Activated T-cell treated with anti-CD3 and anti-CD28 coated beads for 24 hours (primary cell): ENCODE data around the gene PRMT1.
A peak's percentile ranks its signal among the peaks of the same experiment; 100 is the strongest.
"Not testable (repeated sequence)": the region's sequence is repeated elsewhere in the genome, so short reads cannot be mapped to it uniquely, and the experiment has no call there.

Experiments
- DNase-seq: peaks from one replicate; pipeline ENCODE4 v3.0.0-alpha.2; 2020; ENCODE audit warnings: low read depth

Gene PRMT1

GRCh38 chr19:49677231-49677900, at the start of gene PRMT1:
TSS of gene PRMT1 (plus strand) at chr19:49677271. CDS start at chr19:49677281, 10 bp downstream.
- DNase-seq, result no peak

GRCh38 chr19:49629659-49630058, 47.4 kb upstream of the PRMT1 start:
- no peak for DNase-seq

- DNase-seq, result no peak
Measured at GRCh38 chr19:49631014-49631588, 46.0 kb upstream of the PRMT1 start.

- no peak for DNase-seq
Measured at GRCh38 chr19:49631610-49632192, 45.4 kb upstream of the PRMT1 start.

- no peak for DNase-seq
Measured at GRCh38 chr19:49632576-49632975, 44.5 kb upstream of the PRMT1 start.

GRCh38 chr19:49633273-49633672, 43.8 kb upstream of the PRMT1 start:
- DNase-seq, result not testable (repeated sequence)

- no peak for DNase-seq
Measured at GRCh38 chr19:49635530-49636232, 41.4 kb upstream of the PRMT1 start.

- DNase-seq, result no peak
Measured at GRCh38 chr19:49636233-49636932, 40.7 kb upstream of the PRMT1 start.

GRCh38 chr19:49637821-49638738, 39.0 kb upstream of the PRMT1 start:
- DNase-seq, result no peak

GRCh38 chr19:49639401-49640112, 37.5 kb upstream of the PRMT1 start:
- DNase-seq, result no peak

GRCh38 chr19:49640113-49640898, 36.8 kb upstream of the PRMT1 start, which contains the start of gene RRAS:
TSS of gene RRAS (minus strand) at chr19:49640143. CDS start at chr19:49640098, 45 bp downstream.
- DNase-seq, result peak; percentile 100

- DNase-seq, result peak; percentile 99
Measured at GRCh38 chr19:49641688-49642491, 35.2 kb upstream of the PRMT1 start, which contains the start of gene SCAF1. TSS of gene SCAF1 (plus strand) at chr19:49642209. CDS start at chr19:49645027, 2,818 bp downstream.

- no peak for DNase-seq
Measured at GRCh38 chr19:49642492-49643035, 34.5 kb upstream of the PRMT1 start.

- no peak for DNase-seq
Measured at GRCh38 chr19:49643466-49643865, 33.6 kb upstream of the PRMT1 start.

- no peak for DNase-seq
Measured at GRCh38 chr19:49645592-49645991, 31.5 kb upstream of the PRMT1 start.

GRCh38 chr19:49645995-49646394, 31.1 kb upstream of the PRMT1 start:
- no peak for DNase-seq

- no peak for DNase-seq
Measured at GRCh38 chr19:49646586-49646985, 30.5 kb upstream of the PRMT1 start.
